Measurements from ENCODE around the gene NFATC4. TPM values are rescaled to one million over a fixed set of nuclear protein-coding genes. Genes with fewer than 3 reads are reported as not detected.
A peak's percentile ranks its signal among the peaks of the same experiment; 100 is the strongest.

NFATC4 gene
- total and polyA plus RNA-seq, 5 donors from 2014 or later: not detected

DNA sequence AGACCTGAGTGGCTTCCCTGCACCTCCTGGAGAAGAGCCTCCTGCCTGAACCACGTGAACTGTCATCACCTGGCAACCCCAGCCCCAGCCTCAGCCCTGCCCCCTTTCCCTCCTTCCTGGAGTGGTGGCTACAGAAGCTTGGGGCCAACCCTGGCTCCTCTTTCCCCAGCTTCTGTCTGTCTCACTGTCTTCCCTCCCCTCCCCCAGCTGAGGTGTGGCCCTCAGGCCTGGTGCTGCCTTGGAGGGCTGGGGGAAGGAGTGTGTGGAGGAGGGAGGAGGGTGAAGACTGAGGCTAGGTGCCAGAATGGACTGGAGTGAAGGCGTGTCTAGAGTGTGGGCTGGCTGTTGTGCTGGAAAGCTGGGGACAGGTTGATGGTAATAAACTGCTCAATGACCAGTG, 9.7 kb downstream of the NFATC4 start:
- Histone ChIP-seq H3K9me3 (ENCODE audit: control insufficient read depth in 2 of 2, low read length in 2 of 2) (no peaks in the 10 kb centered on the region), H3K27me3 (ENCODE audit: control insufficient read depth, insufficient read depth, low read length) (no peaks in the 10 kb centered on the region), H3K36me3 (ENCODE audit: control insufficient read depth, insufficient read depth, low read length) (no peaks in the 10 kb centered on the region), H3K27ac (ENCODE audit: insufficient read depth, low read length, poor library complexity, severe bottlenecking) (no peak overlapping the region), H3K4me1 (ENCODE audit: control insufficient read depth, insufficient read depth, low read length, poor library complexity, severe bottlenecking) (no peaks in the 10 kb centered on the region), H3K4me3 (ENCODE audit: low read depth, low read length) (no peak overlapping the region)
- no peak for DNase-seq
- ATAC-seq (ENCODE audit: low read depth in 2 of 2): no peak
- H3K36me3 Mint-ChIP-seq: no peaks in the 10 kb centered on the region
- no peaks in the 10 kb centered on the region for H3K4me1 Mint-ChIP-seq
- no peaks in the 10 kb centered on the region for H3K9me3 Mint-ChIP-seq
- H3K27me3 Mint-ChIP-seq: peaks cover 37% of the 10 kb centered on the region
- H3K27ac Mint-ChIP-seq: no peak overlapping the region
- H3K4me3 Mint-ChIP-seq: no peak overlapping the region

DNA sequence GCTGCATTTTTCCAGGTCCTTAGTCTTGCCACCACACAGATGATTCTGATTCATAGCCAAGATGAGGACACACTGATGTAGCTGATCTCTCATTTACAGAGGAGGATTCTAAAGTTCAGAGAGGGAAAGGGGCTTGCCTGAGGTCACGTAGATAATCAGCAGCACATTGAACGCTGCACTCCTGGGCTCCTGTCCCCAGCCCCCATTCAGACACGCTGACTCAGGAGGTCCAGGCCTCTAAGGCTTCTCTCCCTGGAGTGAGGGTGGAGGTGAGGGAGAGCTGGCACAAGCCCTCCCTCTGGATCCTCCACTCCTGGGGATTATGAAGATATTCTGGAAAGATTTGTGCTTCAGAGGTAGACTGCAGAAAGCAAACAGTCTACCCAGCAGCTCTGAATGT, 10.3 kb downstream of the NFATC4 start:
- Mint-ChIP-seq H3K4me3 (no peak overlapping the region), H3K36me3 (no peaks in the 10 kb centered on the region), H3K27me3 (peaks cover 33% of the 10 kb centered on the region), H3K27ac (peak overlapping the region in 1 of 3 donors; percentile 20), H3K4me1 (no peaks in the 10 kb centered on the region), H3K9me3 (no peaks in the 10 kb centered on the region)
- Histone ChIP-seq H3K27ac (ENCODE audit: insufficient read depth, low read length, poor library complexity, severe bottlenecking) (no peak overlapping the region), H3K27me3 (ENCODE audit: control insufficient read depth, insufficient read depth, low read length) (peaks cover 1% of the 10 kb centered on the region), H3K9me3 (ENCODE audit: control insufficient read depth in 2 of 2, low read length in 2 of 2) (no peaks in the 10 kb centered on the region), H3K4me1 (ENCODE audit: control insufficient read depth, insufficient read depth, low read length, poor library complexity, severe bottlenecking) (no peaks in the 10 kb centered on the region), H3K36me3 (ENCODE audit: control insufficient read depth, insufficient read depth, low read length) (no peaks in the 10 kb centered on the region), H3K4me3 (ENCODE audit: low read depth, low read length) (no peak overlapping the region)
- no peak for DNase-seq
- no peak for ATAC-seq (ENCODE audit: low read depth in 2 of 2)

DNA sequence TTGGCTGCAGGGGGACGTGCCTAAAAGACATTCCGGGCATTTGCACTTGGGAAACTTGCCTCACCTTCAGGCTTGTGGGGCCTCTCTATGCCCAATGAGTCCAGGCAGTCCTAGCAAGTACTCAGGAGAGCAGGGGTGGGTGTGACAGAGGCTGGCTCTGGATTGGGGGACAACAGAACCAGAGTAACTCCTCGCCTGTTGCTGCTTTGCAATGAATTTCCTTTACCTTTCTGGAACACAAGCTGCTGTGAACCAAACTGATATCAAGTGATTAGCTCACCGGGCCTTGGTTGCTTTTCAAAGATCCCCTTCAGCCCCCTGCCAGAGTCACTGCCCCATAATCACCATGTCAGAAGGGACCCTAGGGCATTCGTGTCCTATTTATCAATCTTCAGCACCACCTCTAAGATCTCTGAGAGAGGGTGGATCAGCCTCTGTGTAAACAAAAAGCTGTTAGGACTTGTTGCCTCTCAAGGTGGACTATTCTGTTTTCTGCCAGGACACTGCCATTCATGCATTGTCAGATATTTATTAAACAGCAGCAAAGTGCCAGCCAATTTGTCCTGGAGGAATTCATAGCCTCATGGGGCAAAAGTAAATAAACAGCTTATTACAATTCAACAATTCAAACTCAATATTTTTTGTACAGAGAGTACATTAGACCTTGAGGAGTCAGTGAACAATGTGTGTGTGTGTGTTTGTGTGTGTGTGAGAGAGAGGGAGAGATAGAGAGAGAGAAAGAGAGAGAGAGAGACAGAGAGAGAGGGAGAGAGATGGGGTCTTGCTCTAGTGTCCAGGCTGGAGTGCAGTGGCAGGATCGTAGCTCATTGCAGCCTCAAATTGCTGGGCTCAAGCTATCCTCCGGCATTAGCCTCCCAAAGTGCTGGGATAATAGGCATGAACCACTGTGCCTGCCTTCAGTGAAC, 11.3 kb downstream of the NFATC4 start:
- Mint-ChIP-seq H3K4me1 (no peaks in the 10 kb centered on the region), H3K27me3 (peaks cover 24% of the 10 kb centered on the region), H3K4me3 (no peak overlapping the region), H3K36me3 (no peaks in the 10 kb centered on the region), H3K27ac (peak overlapping the region in 1 of 3 donors; percentile 20), H3K9me3 (peaks cover 0 to 1% (median 0%) of the 10 kb centered on the region in 7 donors)
- peaks cover 6% of the 10 kb centered on the region for H3K27me3 ChIP-seq (ENCODE audit: control insufficient read depth, insufficient read depth, low read length)
- H3K9me3 ChIP-seq (ENCODE audit: control insufficient read depth in 2 of 2, low read length in 2 of 2): no peaks in the 10 kb centered on the region
- H3K4me3 ChIP-seq (ENCODE audit: low read depth, low read length): no peak overlapping the region
- no peaks in the 10 kb centered on the region for H3K36me3 ChIP-seq (ENCODE audit: control insufficient read depth, insufficient read depth, low read length)
- no peaks in the 10 kb centered on the region for H3K4me1 ChIP-seq (ENCODE audit: control insufficient read depth, insufficient read depth, low read length, poor library complexity, severe bottlenecking)
- no peak for DNase-seq
- no peak overlapping the region for H3K27ac ChIP-seq (ENCODE audit: insufficient read depth, low read length, poor library complexity, severe bottlenecking)
- ATAC-seq (ENCODE audit: low read depth in 2 of 2): no peak

DNA sequence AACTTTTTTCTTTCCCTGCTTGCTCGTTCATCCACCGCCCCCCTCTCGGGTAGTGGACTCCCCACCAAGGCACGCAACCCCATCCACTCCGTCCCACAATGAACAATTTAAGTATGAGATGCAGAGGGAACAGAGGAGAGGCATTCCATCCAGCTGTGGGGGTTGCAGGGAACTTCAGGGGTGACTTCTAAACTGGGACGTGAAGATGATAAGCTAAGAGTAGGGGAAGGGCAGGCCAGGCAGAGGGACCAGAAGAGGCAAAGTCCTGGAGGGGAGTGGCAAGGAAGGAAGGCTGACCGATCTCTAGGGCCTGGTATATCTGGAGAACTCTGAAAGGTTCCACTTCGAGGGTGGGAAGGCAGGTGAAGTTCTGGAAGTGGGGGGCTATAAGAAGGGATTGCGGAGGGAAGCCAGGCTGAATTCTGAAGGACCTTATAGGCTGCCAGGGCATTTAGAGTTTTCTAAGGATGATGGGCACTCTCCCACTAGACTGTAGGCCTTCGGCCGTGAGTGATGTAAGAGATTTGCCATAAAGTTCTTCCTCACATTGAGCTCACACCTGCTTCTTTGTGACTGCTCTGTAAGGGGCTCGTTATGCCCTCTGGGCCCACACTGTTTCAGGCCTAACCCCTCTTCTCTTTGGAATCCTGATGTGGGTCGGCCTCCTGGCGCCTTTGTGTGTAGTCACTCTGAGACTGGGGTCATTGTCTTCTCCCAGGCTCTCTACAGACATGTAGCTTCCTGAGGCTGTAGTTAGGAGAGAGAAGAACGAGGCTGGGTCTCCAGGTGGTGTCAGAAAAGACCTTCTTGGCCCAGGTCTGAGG, 12.1 kb downstream of the NFATC4 start:
- Mint-ChIP-seq H3K27me3 (peaks cover 18% of the 10 kb centered on the region), H3K27ac (no peak overlapping the region)
- DNase-seq: no peak

DNA sequence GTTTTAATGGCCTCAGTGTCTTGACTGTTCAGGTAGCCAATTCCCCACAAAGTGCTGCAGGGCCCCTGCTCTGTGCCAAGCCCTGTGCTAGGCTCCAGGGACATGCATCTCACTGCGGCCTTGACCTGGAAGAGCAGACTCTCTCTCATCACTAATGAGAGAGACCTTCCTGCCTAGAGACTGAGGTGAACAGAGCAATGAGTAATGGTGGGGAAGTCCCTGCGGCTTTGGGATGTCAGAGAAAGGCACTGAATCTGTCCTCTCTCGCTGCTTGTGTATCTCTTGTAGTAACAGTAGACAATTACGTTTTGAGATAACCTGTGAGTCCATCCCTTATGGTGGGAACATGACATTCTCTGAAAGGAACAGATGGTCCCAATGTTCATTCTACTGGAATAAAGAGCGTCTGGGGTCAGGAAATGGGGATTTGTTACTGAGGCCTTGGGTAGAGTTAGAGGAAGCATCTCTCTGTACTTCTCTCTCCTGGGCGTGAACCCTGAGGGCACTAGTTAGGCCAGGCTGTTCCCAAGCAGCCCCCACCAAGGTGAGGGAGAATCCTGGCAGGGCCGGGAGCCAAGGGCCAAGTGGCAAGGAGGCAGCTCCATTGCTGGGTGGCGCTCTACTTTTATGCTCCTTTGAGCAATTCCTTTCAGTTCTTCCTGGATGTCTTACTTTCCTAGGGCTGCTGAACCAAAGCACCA, 13.5 kb downstream of the NFATC4 start:
- H3K27me3 ChIP-seq (ENCODE audit: control insufficient read depth, insufficient read depth, low read length): peaks cover 7% of the 10 kb centered on the region
- Mint-ChIP-seq H3K4me1 (no peaks in the 10 kb centered on the region), H3K27ac (no peak overlapping the region), H3K4me3 (no peak overlapping the region), H3K36me3 (no peaks in the 10 kb centered on the region), H3K27me3 (peaks cover 15% of the 10 kb centered on the region), H3K9me3 (peaks cover 0 to 1% (median 0%) of the 10 kb centered on the region in 7 donors)
- H3K36me3 ChIP-seq (ENCODE audit: control insufficient read depth, insufficient read depth, low read length): no peaks in the 10 kb centered on the region
- H3K9me3 ChIP-seq (ENCODE audit: control insufficient read depth in 2 of 2, low read length in 2 of 2): no peaks in the 10 kb centered on the region
- no peak overlapping the region for H3K4me3 ChIP-seq (ENCODE audit: low read depth, low read length)
- DNase-seq: no peak
- H3K4me1 ChIP-seq (ENCODE audit: control insufficient read depth, insufficient read depth, low read length, poor library complexity, severe bottlenecking): no peaks in the 10 kb centered on the region
- peak; percentile 48 to 58 for ATAC-seq (ENCODE audit: low read depth in 2 of 2)
- H3K27ac ChIP-seq (ENCODE audit: insufficient read depth, low read length, poor library complexity, severe bottlenecking): no peak overlapping the region

More for the DNA sequence above, 12.1 kb downstream of the NFATC4 start:
- Mint-ChIP-seq H3K4me1 (no peaks in the 10 kb centered on the region), H3K4me3 (peak overlapping the region in 1 of 4 donors; percentile 19), H3K9me3 (peaks cover 0 to 1% (median 0%) of the 10 kb centered on the region in 7 donors), H3K36me3 (no peaks in the 10 kb centered on the region)
- H3K4me3 ChIP-seq (ENCODE audit: low read depth, low read length): no peak overlapping the region
- no peak overlapping the region for H3K27ac ChIP-seq (ENCODE audit: insufficient read depth, low read length, poor library complexity, severe bottlenecking)
- H3K27me3 ChIP-seq (ENCODE audit: control insufficient read depth, insufficient read depth, low read length): peaks cover 7% of the 10 kb centered on the region
- no peaks in the 10 kb centered on the region for H3K9me3 ChIP-seq (ENCODE audit: control insufficient read depth in 2 of 2, low read length in 2 of 2)
- no peaks in the 10 kb centered on the region for H3K36me3 ChIP-seq (ENCODE audit: control insufficient read depth, insufficient read depth, low read length)
- no peaks in the 10 kb centered on the region for H3K4me1 ChIP-seq (ENCODE audit: control insufficient read depth, insufficient read depth, low read length, poor library complexity, severe bottlenecking)
- no peak for ATAC-seq (ENCODE audit: low read depth in 2 of 2)

DNA sequence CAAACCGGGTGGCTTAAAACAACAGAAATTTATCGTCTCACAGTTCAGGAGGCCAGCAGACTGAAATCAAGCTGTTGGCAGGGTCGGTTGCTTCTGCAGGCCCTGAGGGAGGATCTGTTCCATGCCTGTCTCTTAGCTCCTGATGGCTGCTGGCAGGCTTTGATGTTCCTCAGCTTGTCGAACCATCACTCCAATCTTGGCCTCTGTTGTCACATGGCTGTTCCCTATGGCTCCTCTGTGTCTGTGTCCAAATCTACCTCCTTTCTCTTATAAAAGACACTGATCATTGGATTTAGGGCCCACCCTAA, 14.0 kb downstream of the NFATC4 start:
- H3K4me1 ChIP-seq (ENCODE audit: control insufficient read depth, insufficient read depth, low read length, poor library complexity, severe bottlenecking): no peaks in the 10 kb centered on the region
- Mint-ChIP-seq H3K9me3 (peaks cover 0 to 1% (median 0%) of the 10 kb centered on the region in 7 donors), H3K27me3 (peaks cover 14% of the 10 kb centered on the region)

DNA sequence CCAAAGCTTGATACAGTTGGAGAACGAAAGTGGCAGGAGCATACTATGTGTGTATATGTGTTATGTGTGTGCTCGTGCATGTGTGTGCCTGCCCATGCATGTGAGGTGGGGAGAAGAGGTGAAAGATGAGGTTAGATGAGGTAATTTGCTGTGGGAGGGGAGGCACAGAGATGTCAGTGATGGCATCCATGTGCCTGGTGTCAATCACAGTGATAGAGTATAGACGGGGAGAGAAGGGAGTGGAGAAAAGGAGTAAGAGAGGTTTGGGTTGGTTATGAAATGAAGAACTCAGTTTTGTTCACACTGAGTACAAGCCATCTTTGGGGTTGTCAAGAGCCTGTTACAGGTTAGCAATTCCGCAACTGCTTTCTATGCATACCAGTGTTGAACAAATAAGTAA, 16.2 kb downstream of the NFATC4 start:
- H3K4me3 Mint-ChIP-seq: no peak overlapping the region
- no peaks in the 10 kb centered on the region for H3K36me3 Mint-ChIP-seq
- H3K4me3 ChIP-seq (ENCODE audit: low read depth, low read length): no peak overlapping the region
- H3K27me3 Mint-ChIP-seq: peaks cover 23% of the 10 kb centered on the region
- H3K4me1 ChIP-seq (ENCODE audit: control insufficient read depth, insufficient read depth, low read length, poor library complexity, severe bottlenecking): no peaks in the 10 kb centered on the region
- no peaks in the 10 kb centered on the region for H3K9me3 ChIP-seq (ENCODE audit: control insufficient read depth in 2 of 2, low read length in 2 of 2)
- ATAC-seq (ENCODE audit: low read depth in 2 of 2) (no peak), DNase-seq (no peak)
- H3K4me1 Mint-ChIP-seq: peaks cover 0 to 4% (median 0%) of the 10 kb centered on the region in 4 donors
- H3K27ac Mint-ChIP-seq: no peak overlapping the region
- H3K27me3 ChIP-seq (ENCODE audit: control insufficient read depth, insufficient read depth, low read length): peaks cover 8% of the 10 kb centered on the region
- H3K9me3 Mint-ChIP-seq: peaks cover 0 to 1% (median 0%) of the 10 kb centered on the region in 7 donors
- no peak overlapping the region for H3K27ac ChIP-seq (ENCODE audit: insufficient read depth, low read length, poor library complexity, severe bottlenecking)
- H3K36me3 ChIP-seq (ENCODE audit: control insufficient read depth, insufficient read depth, low read length): no peaks in the 10 kb centered on the region

More for the DNA sequence above, 14.0 kb downstream of the NFATC4 start:
- Histone ChIP-seq H3K27me3 (ENCODE audit: control insufficient read depth, insufficient read depth, low read length) (peaks cover 7% of the 10 kb centered on the region), H3K4me3 (ENCODE audit: low read depth, low read length) (no peak overlapping the region), H3K27ac (ENCODE audit: insufficient read depth, low read length, poor library complexity, severe bottlenecking) (no peak overlapping the region), H3K36me3 (ENCODE audit: control insufficient read depth, insufficient read depth, low read length) (no peaks in the 10 kb centered on the region), H3K9me3 (ENCODE audit: control insufficient read depth in 2 of 2, low read length in 2 of 2) (no peaks in the 10 kb centered on the region)
- Mint-ChIP-seq H3K4me1 (no peaks in the 10 kb centered on the region), H3K27ac (no peak overlapping the region), H3K36me3 (no peaks in the 10 kb centered on the region), H3K4me3 (no peak overlapping the region)
- ATAC-seq (ENCODE audit: low read depth in 2 of 2) (no peak), DNase-seq (no peak)
